Endothelial cell of umbilical vein (primary cell): Measurements from ENCODE around the gene MYOM3.

Experiments used
- CTCF ChIP-seq, 2 donors: IDR thresholded peaks; 1 replicate in 1 of 2; 2 replicates in 1 of 2; pipeline ENCODE4 v1.5.1; 2011; ENCODE audit warnings: low read length in 2 of 2, mild to moderate bottlenecking in 2 of 2, moderate library complexity in 2 of 2, control low read depth in 1 of 2, inconsistent platforms in 1 of 2, low read depth in 1 of 2; ENCODE audit not compliant: insufficient read depth in 1 of 2; ENCODE audit errors: extremely low read depth in 1 of 2
- EZH2 ChIP-seq: IDR thresholded peaks from 2 replicates; pipeline ENCODE4 v1.6.1; 2012; ENCODE audit warnings: borderline replicate concordance, low read depth, mild to moderate bottlenecking, moderate library complexity, low read length, inconsistent platforms; ENCODE audit not compliant: severe bottlenecking
- JUN ChIP-seq: IDR thresholded peaks from 2 replicates; pipeline ENCODE4 v1.6.1; 2011; ENCODE audit warnings: borderline replicate concordance, low read depth; ENCODE audit not compliant: insufficient read length, insufficient read depth
- MAX ChIP-seq: IDR thresholded peaks from 2 replicates; pipeline ENCODE4 v1.6.1; 2011; ENCODE audit not compliant: insufficient read depth, insufficient read length
- POLR2A ChIP-seq: IDR thresholded peaks from 2 replicates; pipeline ENCODE4 v1.6.1; 2012; ENCODE audit warnings: low read depth, mild to moderate bottlenecking, control low read depth, low read length

GRCh38 chr1:24127801-24128363 lies 15.9 kb upstream of the MYOM3 start:
- TF ChIP-seq JUN (no peak), CTCF (IDR thresholded peaks at IDR 0.05; ENCODE audit: extremely low read depth in 1 of 2, insufficient read depth in 1 of 2, low read depth in 1 of 2, low read length in 2 of 2) (no peak), EZH2 (no peak), MAX (no peak), POLR2A (no peak)
